Measurements from ENCODE around the gene COL8A1.
"Not testable (repeated sequence)": the region's sequence is repeated elsewhere in the genome, so short reads cannot be mapped to it uniquely, and the experiment has no call there.

COL8A1 gene

DNA sequence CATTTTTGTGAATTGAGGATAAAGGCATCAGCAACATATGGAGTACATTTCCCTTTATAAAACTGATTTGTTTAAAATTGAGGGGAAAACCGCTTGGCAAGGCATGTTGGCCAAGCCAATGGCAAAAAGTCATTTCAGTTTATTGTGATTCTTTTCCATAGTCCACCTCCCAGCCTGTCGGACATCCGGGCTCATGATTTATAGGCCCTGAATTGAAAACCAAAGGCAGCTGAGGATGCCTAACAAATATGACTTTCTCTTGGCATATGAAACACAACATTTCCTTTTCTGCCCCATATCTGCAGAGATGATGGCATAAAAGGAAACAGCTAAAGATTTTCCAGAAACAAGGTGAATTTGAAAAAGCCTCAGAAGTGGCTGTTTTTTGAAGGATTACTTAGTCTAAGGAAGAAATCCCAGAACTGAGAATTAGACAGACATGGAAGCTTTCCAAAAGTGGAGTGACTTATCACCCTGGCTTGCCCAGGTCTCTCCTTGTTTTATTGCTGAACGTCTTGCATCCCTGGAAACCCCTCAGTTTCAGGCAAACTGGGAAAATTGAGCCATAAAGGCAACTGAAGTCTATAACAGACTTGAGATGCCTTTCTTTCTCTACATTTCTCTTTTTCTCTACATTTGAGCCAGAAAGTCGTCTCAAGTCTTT, 74.0 kb downstream of the COL8A1 start:
- DNase-seq: no peak

- no peak for DNase-seq
Observed at GRCh38 chr3:99713440-99713839, 75.0 kb downstream of the COL8A1 start.

DNA sequence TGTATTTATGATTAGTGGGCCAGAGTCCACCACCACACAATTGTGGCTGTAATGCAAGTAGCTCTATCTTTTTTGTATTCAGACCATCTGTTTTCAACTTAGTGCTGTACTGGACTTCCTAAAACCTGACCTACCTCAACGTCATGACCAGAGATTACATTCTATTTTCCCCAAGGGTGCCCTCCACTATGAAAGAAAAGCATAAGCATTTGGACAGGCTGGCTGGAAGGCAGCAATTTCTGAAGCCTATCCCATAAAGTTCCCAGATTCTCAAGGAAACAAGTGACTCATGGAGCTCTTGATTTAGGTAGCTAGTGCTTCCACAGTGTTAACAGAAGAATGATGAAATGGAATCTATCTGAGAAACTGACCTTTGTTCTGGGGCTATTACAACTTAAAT, 75.8 kb downstream of the COL8A1 start:
- DNase-seq: no peak

DNA sequence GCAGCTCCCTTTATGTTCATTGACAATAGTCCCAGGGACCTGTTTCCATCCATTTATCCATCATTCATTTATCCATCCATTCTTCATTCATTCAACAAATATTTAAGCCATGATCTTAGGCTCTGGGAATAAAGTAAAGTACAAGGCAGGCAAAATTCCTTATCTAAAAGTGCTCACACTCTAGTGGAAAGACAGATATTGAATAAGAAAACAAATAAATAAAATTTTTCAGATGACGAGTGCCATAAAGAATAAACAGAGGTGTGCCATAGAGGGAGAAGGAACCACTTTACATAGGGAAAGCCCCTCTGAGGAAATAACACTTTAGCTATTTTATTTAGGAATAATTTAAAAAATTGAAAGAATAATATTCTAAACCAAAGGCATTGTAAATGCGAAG, 76.2 kb downstream of the COL8A1 start:
- no peak for DNase-seq

DNA sequence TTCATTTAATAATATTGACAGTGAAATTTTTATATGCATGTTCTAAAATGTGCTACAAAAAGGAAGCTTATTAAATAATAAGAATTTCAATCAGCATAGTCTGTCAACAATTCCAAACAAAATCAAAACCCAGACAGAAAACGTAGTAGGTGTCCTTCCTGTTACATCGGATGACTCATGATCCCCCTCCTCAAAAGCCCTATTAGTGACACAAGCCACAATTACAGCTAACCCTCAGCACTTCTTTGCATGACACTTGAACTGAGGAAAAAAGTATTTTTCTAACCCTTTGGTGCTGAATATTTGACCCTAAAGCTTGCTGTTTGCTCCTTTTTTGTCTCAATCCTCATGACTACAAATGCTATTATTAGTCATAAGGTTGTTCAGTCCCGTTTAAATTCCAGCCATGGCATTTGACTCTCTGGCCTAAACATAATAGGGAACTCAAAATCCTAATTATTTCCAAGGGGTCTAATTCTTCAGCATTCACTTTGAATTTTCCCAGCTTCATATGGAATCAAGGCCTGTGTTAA, 78.1 kb downstream of the COL8A1 start:
- DNase-seq: no peak

DNA sequence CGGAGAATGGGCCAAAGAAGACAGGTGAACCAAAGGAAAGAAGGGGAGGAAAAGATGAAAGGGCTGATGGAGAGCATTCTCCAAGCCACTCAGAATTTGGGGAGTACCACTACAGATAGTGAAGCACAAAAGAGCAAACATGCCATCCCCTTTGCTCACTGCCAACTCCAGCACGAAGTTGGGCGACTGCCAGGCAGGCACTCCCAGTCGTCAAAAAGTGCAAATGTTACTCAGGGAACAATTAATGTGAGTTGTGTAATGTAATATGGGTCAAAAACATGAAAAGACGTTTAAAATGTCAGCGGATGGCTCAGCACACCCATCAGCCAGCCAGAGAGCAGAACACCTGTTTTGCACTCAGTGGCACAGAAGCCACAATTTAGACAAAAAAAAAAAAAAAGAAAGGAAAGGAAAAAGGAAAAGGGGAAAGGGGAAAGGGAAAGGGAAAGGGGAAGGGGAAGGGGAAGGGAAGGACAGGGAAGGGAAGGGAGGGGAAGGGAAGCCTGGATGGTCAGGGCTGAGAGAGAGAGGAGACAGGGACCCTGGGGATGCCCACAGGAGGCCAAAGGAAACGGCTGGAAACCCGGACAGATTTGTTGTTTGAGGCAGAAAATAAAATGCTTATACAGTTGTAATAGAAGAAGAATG, 82.7 kb downstream of the COL8A1 start:
- peak; percentile 35 for DNase-seq

DNA sequence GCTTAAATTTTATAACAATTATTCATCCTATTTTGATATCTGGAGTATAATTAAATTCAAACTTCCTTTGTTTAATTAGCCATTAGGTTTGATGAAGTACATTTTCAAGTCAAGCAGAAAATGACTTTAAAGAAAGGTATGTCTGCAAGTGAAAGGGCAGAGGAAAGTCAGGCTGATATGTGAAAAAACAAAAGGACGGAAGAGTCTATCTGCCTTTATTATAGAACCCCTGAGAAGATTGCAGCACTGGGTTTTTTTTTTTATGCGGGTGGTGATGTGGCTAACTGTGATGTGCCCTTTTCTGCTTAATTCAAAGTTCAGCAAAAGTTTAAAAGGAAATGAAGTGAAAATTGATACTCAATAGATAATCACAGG, 83.2 kb downstream of the COL8A1 start:
- no peak for DNase-seq

GRCh38 chr3:99724276-99724675, 85.9 kb downstream of the COL8A1 start:
- no peak for DNase-seq

DNA sequence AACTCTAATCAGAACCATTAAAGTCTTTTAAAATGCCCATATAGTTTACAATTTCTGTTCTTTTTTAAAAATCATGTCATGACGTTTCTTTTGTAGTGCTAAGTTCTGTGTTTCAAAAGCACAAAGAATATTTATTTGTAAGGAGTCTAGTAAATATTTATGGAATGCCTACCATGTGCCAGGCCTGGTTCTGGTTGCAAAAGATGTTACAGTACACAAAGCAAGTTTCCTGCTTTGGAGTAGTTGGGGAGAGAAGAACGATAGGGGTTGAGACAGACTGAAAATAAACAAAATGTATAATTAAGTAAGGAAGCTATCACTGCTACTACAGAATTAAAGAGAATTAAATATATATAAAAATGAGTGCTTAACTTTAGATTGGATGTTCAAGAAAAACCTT, 92.5 kb downstream of the COL8A1 start:
- DNase-seq: no peak

- no peak for DNase-seq
Observed at GRCh38 chr3:99731499-99731898, 93.1 kb downstream of the COL8A1 start.

- not testable (repeated sequence) for DNase-seq
Observed at GRCh38 chr3:99740371-99740770, 102.0 kb downstream of the COL8A1 start.

- no peak for DNase-seq
Observed at GRCh38 chr3:99741588-99741987, 103.2 kb downstream of the COL8A1 start.

GRCh38 chr3:99747915-99748314, 109.5 kb downstream of the COL8A1 start:
- peak; percentile 16 for DNase-seq

GRCh38 chr3:99751649-99752048, 113.3 kb downstream of the COL8A1 start:
- no peak for DNase-seq

DNA sequence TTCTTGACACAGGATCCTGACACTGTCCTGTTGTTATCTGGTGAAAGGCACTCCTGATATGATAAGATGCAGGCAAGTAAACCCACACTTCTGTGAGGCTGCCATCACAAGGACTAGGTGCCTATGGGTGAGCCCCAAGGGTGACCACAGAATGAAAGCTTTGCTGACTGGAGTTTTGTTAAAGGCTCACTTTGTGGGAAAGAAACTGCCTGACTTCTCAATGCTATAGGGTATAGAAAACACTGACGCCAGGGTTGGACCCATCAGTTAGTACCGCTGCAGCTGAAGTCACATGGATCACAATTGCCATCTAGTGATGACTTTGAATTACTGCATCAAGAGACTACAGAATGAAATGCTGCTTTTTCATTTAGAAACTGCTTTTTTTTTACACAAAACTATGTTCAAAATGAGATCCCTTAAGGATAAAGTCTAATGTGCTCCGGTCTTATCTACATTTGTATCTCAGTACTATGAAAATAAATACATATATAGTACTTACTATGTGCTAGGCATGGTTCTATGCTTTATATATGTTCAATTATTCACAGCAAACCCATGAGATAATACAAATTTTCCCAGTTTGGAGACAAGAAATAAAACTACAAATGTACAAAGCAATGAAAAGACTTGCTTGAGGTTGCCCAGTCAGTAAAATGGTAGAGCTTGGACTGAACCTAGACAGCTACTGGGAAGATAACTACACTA, 115.0 kb downstream of the COL8A1 start:
- DNase-seq: peak; percentile 56

- DNase-seq: no peak
Observed at GRCh38 chr3:99755831-99756230, 117.4 kb downstream of the COL8A1 start.

DNA sequence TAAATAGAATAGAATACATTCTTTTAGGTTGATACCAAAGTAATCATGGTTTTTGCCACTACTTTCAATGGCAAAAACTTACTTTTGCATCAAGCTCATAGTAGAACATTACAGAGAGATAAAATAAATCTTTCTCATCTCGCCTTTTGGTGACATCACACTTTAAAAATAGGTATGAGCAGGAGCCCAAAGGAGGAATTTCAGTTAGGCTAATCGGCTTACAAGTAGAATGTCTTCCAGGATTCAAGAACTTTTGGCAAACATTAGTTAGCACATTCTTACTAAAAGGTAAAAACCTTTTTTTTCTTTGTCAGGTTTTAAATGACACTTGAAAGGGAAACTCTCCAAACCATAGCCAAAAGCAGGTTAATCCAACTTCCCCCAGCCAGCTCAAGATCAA, 119.6 kb downstream of the COL8A1 start:
- DNase-seq: no peak

DNA sequence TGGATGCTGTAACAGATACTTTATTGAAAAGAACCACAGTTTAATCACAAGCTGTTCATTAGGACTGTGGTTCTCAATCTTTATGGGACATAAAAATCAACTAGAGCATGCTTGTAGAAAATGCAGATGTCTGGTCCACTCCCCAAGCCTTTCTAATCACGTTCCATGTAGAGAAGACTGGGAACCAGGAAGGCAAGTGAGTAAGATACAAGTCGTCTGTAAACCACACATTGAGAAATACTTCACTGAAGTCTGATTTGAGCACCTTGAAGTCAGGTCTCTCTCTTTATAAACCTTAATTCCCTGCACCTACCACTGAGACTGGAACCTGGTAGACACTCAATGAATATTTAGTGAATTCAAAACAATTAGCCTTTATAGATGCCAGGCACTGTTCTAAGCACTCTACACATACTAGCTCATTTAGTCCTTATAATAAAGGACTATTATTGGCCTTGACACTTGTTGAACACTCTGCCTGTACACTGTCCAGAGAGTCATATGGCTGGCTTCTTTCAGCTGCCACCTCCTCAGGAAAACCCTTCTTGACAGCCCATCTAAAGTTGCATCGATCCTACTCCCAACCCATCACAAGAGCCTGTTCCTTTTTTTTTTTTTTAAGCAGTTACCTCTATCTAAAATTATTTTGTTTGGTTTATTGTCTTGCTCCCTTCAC, 120.2 kb downstream of the COL8A1 start:
- DNase-seq: no peak

DNA sequence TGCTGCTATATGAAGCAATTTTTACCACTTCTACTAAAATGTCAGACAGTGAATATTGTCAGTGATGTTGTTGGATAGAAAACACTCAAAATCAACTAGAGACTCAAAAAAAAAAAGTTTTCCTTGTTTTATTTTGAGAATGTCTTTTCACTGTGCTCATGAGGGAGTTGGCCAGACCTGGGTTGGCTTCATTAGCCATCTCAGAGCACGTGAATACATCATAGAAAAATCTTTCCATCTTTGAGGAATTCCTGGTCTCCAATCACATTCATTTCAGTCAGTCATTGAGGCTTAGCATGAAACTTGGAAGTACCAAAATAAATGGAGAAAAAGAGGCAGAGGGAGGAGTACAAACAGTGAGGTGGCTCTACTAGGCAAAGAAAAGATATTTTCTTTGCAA, 121.6 kb downstream of the COL8A1 start:
- DNase-seq: no peak

DNA sequence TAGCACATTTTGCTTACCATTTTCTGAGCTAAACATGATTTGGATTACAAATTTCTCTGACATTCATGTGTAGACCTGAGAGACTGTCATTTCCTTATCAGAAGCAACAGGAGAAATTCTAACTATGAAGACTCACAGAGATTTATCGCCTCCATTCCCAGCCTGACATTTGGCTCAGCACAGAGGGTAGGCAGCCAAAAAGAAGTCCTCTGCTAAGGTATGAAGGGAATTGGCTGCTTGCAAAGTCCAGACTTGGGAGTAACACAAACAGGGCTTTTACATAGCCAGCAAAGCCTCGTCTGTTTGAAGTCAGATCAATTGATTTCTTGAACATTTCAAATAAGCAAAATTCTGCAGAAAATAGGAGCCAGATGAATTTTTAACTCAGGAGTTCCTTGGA, 122.2 kb downstream of the COL8A1 start:
- no peak for DNase-seq

DNA sequence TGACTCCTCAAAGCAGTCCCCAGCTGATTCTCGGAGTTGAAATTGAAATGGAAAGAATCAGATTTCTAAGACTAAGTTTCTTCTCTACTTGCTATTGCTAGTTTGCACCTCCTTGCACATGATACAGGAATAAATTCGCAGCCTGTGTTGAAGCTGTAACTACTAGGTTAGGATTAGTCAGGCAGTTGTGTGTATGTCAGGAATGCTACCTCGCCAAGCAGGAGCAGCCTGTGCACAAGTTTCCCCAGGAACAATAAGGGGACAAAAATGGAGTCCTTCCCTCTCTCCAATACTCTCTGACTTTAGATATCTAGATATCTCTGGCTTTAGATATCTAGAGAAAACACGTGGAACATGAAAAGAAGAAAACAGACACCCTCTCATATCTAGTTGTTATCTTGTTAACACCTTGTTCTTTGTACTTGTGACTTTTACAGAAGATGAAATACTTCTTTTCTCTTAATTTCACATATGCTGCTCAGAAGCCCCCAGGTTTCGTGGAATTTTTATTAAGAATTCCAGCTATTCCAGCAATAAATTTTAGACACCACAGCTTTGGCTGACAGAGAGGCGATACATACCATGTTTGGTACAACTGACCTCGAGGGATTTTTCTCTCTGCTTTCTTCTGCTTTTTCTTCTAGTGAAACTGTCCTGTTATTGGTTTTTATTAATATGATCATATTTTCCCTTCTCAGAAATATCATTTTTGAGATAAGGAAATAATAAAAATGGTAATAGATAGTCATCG, 123.2 kb downstream of the COL8A1 start:
- no peak for DNase-seq

DNA sequence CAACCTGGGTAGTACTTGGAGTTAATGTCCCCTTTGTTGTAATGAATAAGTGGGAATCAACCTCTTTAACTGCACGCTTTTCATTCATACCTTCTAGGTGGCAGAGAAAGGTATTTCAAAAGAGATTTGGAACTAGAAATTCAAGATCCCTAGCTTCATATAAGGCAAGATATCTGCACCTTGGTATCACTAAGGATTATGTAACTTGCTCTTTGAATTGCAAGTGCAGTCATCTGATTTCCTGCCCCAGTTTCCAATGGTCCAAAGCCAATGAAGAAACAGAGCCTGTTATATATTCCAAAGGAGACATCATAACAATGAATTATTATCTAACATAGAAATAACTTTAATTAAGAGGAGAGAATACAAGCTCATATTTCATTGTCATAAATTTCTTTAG, 124.5 kb downstream of the COL8A1 start:
- DNase-seq: no peak

DNA sequence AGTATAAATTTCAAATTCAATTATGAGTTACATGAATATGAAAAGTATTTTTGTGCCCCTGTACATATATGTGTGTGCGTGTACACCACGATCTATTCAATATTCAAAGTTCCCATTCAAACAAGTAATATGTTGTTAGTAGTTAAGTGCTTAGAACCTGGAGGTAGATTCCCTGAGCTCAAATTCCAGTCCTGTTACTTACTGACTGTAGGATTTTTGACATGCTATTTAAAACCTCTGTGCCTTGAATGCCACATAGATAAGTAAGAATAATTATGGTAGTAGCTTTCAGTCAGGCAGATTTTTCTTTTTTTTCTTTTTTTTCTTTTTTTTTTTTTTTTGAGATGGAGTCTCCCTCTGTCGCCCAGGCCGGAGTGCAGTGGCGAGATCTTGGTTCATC, 126.0 kb downstream of the COL8A1 start:
- no peak for DNase-seq

Measured in NCI-H1092 treated with DMSO at 0.1 percent for 48 hours (cell line).